ENCODE measurements around the gene P2RY8.
"Not testable (repeated sequence)": the region's sequence is repeated elsewhere in the genome, so short reads cannot be mapped to it uniquely, and the experiment has no call there.

The P2RY8 gene

GRCh38 chrX:1464041-1464970, 72.7 kb downstream of the P2RY8 start:
- DNase-seq (ENCODE audit: low spot score), result no peak

- no peak for DNase-seq (ENCODE audit: low spot score)
These were observed 73.4 kb downstream of the P2RY8 start for GRCh38 chrX:1463581-1463980.

- DNase-seq (ENCODE audit: low spot score), result peak; percentile 97
These were observed 74.3 kb downstream of the P2RY8 start for GRCh38 chrX:1462596-1463251.

- DNase-seq (ENCODE audit: low spot score), result no peak
These were observed 74.9 kb downstream of the P2RY8 start for GRCh38 chrX:1462110-1462509.

GRCh38 chrX:1455948-1456280, 81.1 kb downstream of the P2RY8 start:
- DNase-seq (ENCODE audit: low spot score), result no peak

- peak; percentile 73 for DNase-seq (ENCODE audit: low spot score)
These were observed 82.8 kb downstream of the P2RY8 start for GRCh38 chrX:1453951-1454785.

- no peak for DNase-seq (ENCODE audit: low spot score)
These were observed 83.6 kb downstream of the P2RY8 start for GRCh38 chrX:1453395-1453783.

- peak; percentile 99 for DNase-seq (ENCODE audit: low spot score)
These were observed 84.2 kb downstream of the P2RY8 start, which contains the start of gene ASMTL for GRCh38 chrX:1452516-1453394. TSS of gene ASMTL (minus strand) at chrX:1452909. CDS start at chrX:1452840, 69 bp downstream.

- no peak for DNase-seq (ENCODE audit: low spot score)
These were observed 85.1 kb downstream of the P2RY8 start for GRCh38 chrX:1451661-1452515.

GRCh38 chrX:1451251-1451660, 85.7 kb downstream of the P2RY8 start:
- DNase-seq (ENCODE audit: low spot score), result no peak

GRCh38 chrX:1450361-1451161, 86.4 kb downstream of the P2RY8 start:
- no peak for DNase-seq (ENCODE audit: low spot score)

GRCh38 chrX:1449823-1450149, 87.2 kb downstream of the P2RY8 start:
- no peak for DNase-seq (ENCODE audit: low spot score)

GRCh38 chrX:1449036-1449822, 87.8 kb downstream of the P2RY8 start:
- DNase-seq (ENCODE audit: low spot score), result no peak

GRCh38 chrX:1448573-1449001, 88.4 kb downstream of the P2RY8 start:
- not testable (repeated sequence) for DNase-seq (ENCODE audit: low spot score)

- not testable (repeated sequence) for DNase-seq (ENCODE audit: low spot score)
These were observed 88.9 kb downstream of the P2RY8 start for GRCh38 chrX:1447969-1448572.

- DNase-seq (ENCODE audit: low spot score), result not testable (repeated sequence)
These were observed 89.7 kb downstream of the P2RY8 start for GRCh38 chrX:1446984-1447968.
